ENCODE measurements around the gene CCDC15. TPM values are rescaled to one million over a fixed set of nuclear protein-coding genes. Genes with fewer than 3 reads are reported as not detected.
"Not testable (repeated sequence)": the region's sequence is repeated elsewhere in the genome, so short reads cannot be mapped to it uniquely, and the experiment has no call there.

CCDC15 gene
- total and polyA plus RNA-seq, 9 donors, result 2.3 to 4.0 (median 3.0) TPM

GRCh38 chr11:124987096-124987495, 33.1 kb downstream of the CCDC15 start:
- Histone ChIP-seq H3K4me3 (ENCODE audit: low read length) (no peak overlapping the region), H3K4me1 (ENCODE audit: control insufficient read depth, insufficient read depth, low read length) (no peaks in the 10 kb centered on the region), H3K9me3 (replicated peaks; ENCODE audit: control insufficient read depth, low read depth, low read length) (no peaks in the 10 kb centered on the region), H3K36me3 (ENCODE audit: control insufficient read depth, insufficient read depth, low read length) (peaks cover 13% of the 10 kb centered on the region), H3K27me3 (ENCODE audit: control insufficient read depth, insufficient read depth, low read length) (no peaks in the 10 kb centered on the region), H3K27ac (ENCODE audit: low read length) (no peak overlapping the region)
- WGBS (ENCODE audit: insufficient coverage), result 40% methylated on average over 1 of the region's 1 CpG
- no peak for DNase-seq

GRCh38 chr11:124988063-124988462, 34.1 kb downstream of the CCDC15 start:
- Histone ChIP-seq H3K27me3 (ENCODE audit: control insufficient read depth, insufficient read depth, low read length) (no peaks in the 10 kb centered on the region), H3K4me3 (ENCODE audit: low read length) (no peak overlapping the region), H3K36me3 (ENCODE audit: control insufficient read depth, insufficient read depth, low read length) (peaks cover 13% of the 10 kb centered on the region), H3K27ac (ENCODE audit: low read length) (no peak overlapping the region), H3K4me1 (ENCODE audit: control insufficient read depth, insufficient read depth, low read length) (no peaks in the 10 kb centered on the region), H3K9me3 (replicated peaks; ENCODE audit: control insufficient read depth, low read depth, low read length) (no peaks in the 10 kb centered on the region)
- WGBS (ENCODE audit: insufficient coverage), result no CpG with 5 or more reads among the region's 3 CpGs
- no peak for DNase-seq

GRCh38 chr11:125001079-125001778, 47.2 kb downstream of the CCDC15 start:
- no peaks in the 10 kb centered on the region for H3K36me3 ChIP-seq (ENCODE audit: control insufficient read depth, insufficient read depth, low read length)
- no peak overlapping the region for H3K27ac ChIP-seq (ENCODE audit: low read length)
- DNase-seq, result no peak
- no peaks in the 10 kb centered on the region for H3K4me1 ChIP-seq (ENCODE audit: control insufficient read depth, insufficient read depth, low read length)
- H3K9me3 ChIP-seq (replicated peaks; ENCODE audit: control insufficient read depth, low read depth, low read length), result peaks cover 5% of the 10 kb centered on the region
- 83% methylated on average over 1 of the region's 2 CpGs for WGBS (ENCODE audit: insufficient coverage)
- H3K4me3 ChIP-seq (ENCODE audit: low read length), result no peak overlapping the region
- H3K27me3 ChIP-seq (ENCODE audit: control insufficient read depth, insufficient read depth, low read length), result no peaks in the 10 kb centered on the region

- Histone ChIP-seq H3K4me1 (ENCODE audit: control insufficient read depth, insufficient read depth, low read length) (no peaks in the 10 kb centered on the region), H3K27ac (ENCODE audit: low read length) (no peak overlapping the region), H3K4me3 (ENCODE audit: low read length) (no peak overlapping the region), H3K9me3 (replicated peaks; ENCODE audit: control insufficient read depth, low read depth, low read length) (peaks cover 5% of the 10 kb centered on the region), H3K27me3 (ENCODE audit: control insufficient read depth, insufficient read depth, low read length) (no peaks in the 10 kb centered on the region), H3K36me3 (ENCODE audit: control insufficient read depth, insufficient read depth, low read length) (no peaks in the 10 kb centered on the region)
- WGBS (ENCODE audit: insufficient coverage), result no CpG with 5 or more reads among the region's 2 CpGs
- DNase-seq, result no peak
These were observed 47.8 kb downstream of the CCDC15 start for GRCh38 chr11:125001849-125002248.

DNA sequence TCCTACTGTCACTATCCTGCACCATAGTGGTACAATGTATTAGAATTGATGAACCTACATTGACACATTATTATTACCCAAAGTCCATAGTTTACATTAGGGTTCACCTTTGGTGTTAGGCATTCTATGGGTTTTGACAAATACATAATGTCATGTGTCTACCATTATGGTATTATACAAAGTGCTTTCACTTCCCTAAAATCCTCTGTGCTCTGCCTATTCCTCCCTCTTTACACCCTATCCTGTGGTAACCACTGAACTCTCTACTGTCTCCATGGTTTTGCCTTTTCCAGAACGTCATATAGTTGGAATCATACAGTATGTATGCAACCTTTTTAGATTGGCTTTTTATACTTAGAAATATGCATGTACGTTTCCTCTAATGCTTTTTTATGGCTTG, 51.5 kb downstream of the CCDC15 start:
- Histone ChIP-seq H3K36me3 (ENCODE audit: control insufficient read depth, insufficient read depth, low read length) (no peaks in the 10 kb centered on the region), H3K4me1 (ENCODE audit: control insufficient read depth, insufficient read depth, low read length) (no peaks in the 10 kb centered on the region), H3K27me3 (ENCODE audit: control insufficient read depth, insufficient read depth, low read length) (no peaks in the 10 kb centered on the region), H3K4me3 (ENCODE audit: low read length) (no peak overlapping the region), H3K9me3 (replicated peaks; ENCODE audit: control insufficient read depth, low read depth, low read length) (peaks cover 5% of the 10 kb centered on the region), H3K27ac (ENCODE audit: low read length) (no peak overlapping the region)
- no CpG with 5 or more reads among the region's 2 CpGs for WGBS (ENCODE audit: insufficient coverage)
- DNase-seq, result no peak

GRCh38 chr11:125016413-125016812, 62.4 kb downstream of the CCDC15 start:
- Histone ChIP-seq H3K4me1 (ENCODE audit: control insufficient read depth, insufficient read depth, low read length) (no peaks in the 10 kb centered on the region), H3K27ac (ENCODE audit: low read length) (no peak overlapping the region), H3K27me3 (ENCODE audit: control insufficient read depth, insufficient read depth, low read length) (no peaks in the 10 kb centered on the region), H3K4me3 (ENCODE audit: low read length) (no peak overlapping the region), H3K9me3 (replicated peaks; ENCODE audit: control insufficient read depth, low read depth, low read length) (no peaks in the 10 kb centered on the region), H3K36me3 (ENCODE audit: control insufficient read depth, insufficient read depth, low read length) (no peaks in the 10 kb centered on the region)
- DNase-seq, result no peak

DNA sequence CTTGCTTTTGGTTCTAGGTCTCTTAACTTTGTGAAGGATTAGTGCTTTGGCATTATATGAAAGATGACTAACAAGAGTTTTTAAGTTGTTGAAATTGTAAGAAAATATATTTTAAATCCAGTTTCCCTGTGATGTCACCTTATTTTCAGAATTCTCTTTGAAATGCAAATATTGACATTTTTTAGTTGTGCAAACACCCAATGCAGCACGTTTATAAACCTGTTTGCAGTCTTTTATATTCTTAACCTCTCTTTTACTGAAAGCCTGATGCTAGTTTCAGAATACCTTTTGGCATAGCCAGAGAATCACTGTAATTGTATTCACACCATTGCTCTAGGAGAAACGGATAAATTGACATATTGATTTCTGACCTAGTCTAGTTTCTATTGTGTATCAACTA, 66.3 kb downstream of the CCDC15 start:
- H3K4me3 ChIP-seq (ENCODE audit: low read length), result no peak overlapping the region
- H3K4me1 ChIP-seq (ENCODE audit: control insufficient read depth, insufficient read depth, low read length), result no peaks in the 10 kb centered on the region
- H3K27ac ChIP-seq (ENCODE audit: low read length), result no peak overlapping the region
- no peaks in the 10 kb centered on the region for H3K27me3 ChIP-seq (ENCODE audit: control insufficient read depth, insufficient read depth, low read length)
- H3K9me3 ChIP-seq (replicated peaks; ENCODE audit: control insufficient read depth, low read depth, low read length), result no peaks in the 10 kb centered on the region
- no peak for DNase-seq
- no CpG with 5 or more reads among the region's 2 CpGs for WGBS (ENCODE audit: insufficient coverage)
- no peaks in the 10 kb centered on the region for H3K36me3 ChIP-seq (ENCODE audit: control insufficient read depth, insufficient read depth, low read length)

DNA sequence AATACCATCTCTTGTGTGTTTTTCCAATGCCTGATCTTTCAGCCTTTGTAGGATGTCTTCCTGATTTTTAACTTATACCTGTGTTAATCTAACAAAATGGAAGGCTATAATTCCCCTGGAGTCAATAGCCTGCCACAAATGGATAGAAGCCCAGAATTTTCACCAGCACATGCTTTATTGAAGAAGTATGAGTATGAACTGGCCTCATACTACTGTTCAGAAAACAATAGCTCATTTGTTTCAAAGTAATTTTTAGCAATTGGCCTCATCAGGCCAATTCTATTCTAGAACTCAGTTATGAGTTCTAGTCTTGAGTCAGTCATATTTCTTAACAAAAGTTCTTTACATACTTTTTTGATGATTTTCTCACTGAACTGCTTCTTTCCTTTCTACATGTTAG, 68.5 kb downstream of the CCDC15 start:
- H3K9me3 ChIP-seq (replicated peaks; ENCODE audit: control insufficient read depth, low read depth, low read length), result no peaks in the 10 kb centered on the region
- no peak overlapping the region for H3K27ac ChIP-seq (ENCODE audit: low read length)
- no peaks in the 10 kb centered on the region for H3K27me3 ChIP-seq (ENCODE audit: control insufficient read depth, insufficient read depth, low read length)
- no peak for DNase-seq
- no peak overlapping the region for H3K4me3 ChIP-seq (ENCODE audit: low read length)
- no peaks in the 10 kb centered on the region for H3K36me3 ChIP-seq (ENCODE audit: control insufficient read depth, insufficient read depth, low read length)
- H3K4me1 ChIP-seq (ENCODE audit: control insufficient read depth, insufficient read depth, low read length), result no peaks in the 10 kb centered on the region

GRCh38 chr11:125025968-125026367, 72.0 kb downstream of the CCDC15 start:
- no peak overlapping the region for H3K4me3 ChIP-seq (ENCODE audit: low read length)
- H3K27ac ChIP-seq (ENCODE audit: low read length), result no peak overlapping the region
- no peaks in the 10 kb centered on the region for H3K27me3 ChIP-seq (ENCODE audit: control insufficient read depth, insufficient read depth, low read length)
- no peaks in the 10 kb centered on the region for H3K36me3 ChIP-seq (ENCODE audit: control insufficient read depth, insufficient read depth, low read length)
- 60% methylated on average over 1 of the region's 2 CpGs for WGBS (ENCODE audit: insufficient coverage)
- H3K4me1 ChIP-seq (ENCODE audit: control insufficient read depth, insufficient read depth, low read length), result no peaks in the 10 kb centered on the region
- H3K9me3 ChIP-seq (replicated peaks; ENCODE audit: control insufficient read depth, low read depth, low read length), result peaks cover 2% of the 10 kb centered on the region
- no peak for DNase-seq

- WGBS (ENCODE audit: insufficient coverage), result no CpG with 5 or more reads among the region's 1 CpG
- H3K4me1 ChIP-seq (ENCODE audit: control insufficient read depth, insufficient read depth, low read length); H3K27me3 ChIP-seq (ENCODE audit: control insufficient read depth, insufficient read depth, low read length); H3K4me3 ChIP-seq (ENCODE audit: low read length); H3K27ac ChIP-seq (ENCODE audit: low read length); H3K9me3 ChIP-seq (replicated peaks; ENCODE audit: control insufficient read depth, low read depth, low read length); DNase-seq; H3K36me3 ChIP-seq (ENCODE audit: control insufficient read depth, insufficient read depth, low read length): not testable (repeated sequence)
These were observed 75.4 kb downstream of the CCDC15 start for GRCh38 chr11:125029431-125029830.

- H3K27me3 ChIP-seq (ENCODE audit: control insufficient read depth, insufficient read depth, low read length), result no peaks in the 10 kb centered on the region
- H3K4me3 ChIP-seq (ENCODE audit: low read length), result no peak overlapping the region
- no peak for DNase-seq
- no peak overlapping the region for H3K27ac ChIP-seq (ENCODE audit: low read length)
- H3K9me3 ChIP-seq (replicated peaks; ENCODE audit: control insufficient read depth, low read depth, low read length), result peaks cover 2% of the 10 kb centered on the region
- no peaks in the 10 kb centered on the region for H3K4me1 ChIP-seq (ENCODE audit: control insufficient read depth, insufficient read depth, low read length)
- WGBS (ENCODE audit: insufficient coverage), result no CpG with 5 or more reads among the region's 1 CpG
- no peaks in the 10 kb centered on the region for H3K36me3 ChIP-seq (ENCODE audit: control insufficient read depth, insufficient read depth, low read length)
These were observed 82.9 kb downstream of the CCDC15 start for GRCh38 chr11:125036933-125037332.

Data from muscle of leg (tissue), 11 donors.